Caco-2 (cell line): ENCODE results near the gene NLRP1. TPM values are rescaled to one million over a fixed set of nuclear protein-coding genes. Genes with fewer than 3 reads are reported as not detected.

ENCODE experiments used
- BruUV-seq: library from RNA; stranded (reverse); fragments of 400-500 nt; replicated peaks from 2 replicates; lab custom pipeline; 2021; lab: Mats Ljungman, UMichigan
- CTCF ChIA-PET: fragments of 300-600 bp; sonication (Branson Sonifier 250); formaldehyde crosslinking; loops from one replicate; lab custom pipeline; 2022; ENCODE audit warnings: antibody characterized with exemption; lab: Charles Lee
- POLR2A ChIA-PET: fragments of 300-600 bp; sonication (Branson Sonifier 250); formaldehyde crosslinking; loops from one replicate; lab custom pipeline; 2022; ENCODE audit warnings: antibody characterized with exemption; lab: Charles Lee
- DNase-seq, 2 experiments: peaks; one replicate each; pipeline versions ENCODE4 v3.0.0 to v3.0.0-alpha.2; 2020 to 2022
- H3K27me3 ChIP-seq: replicated peaks from 2 replicates; pipeline ENCODE4 v1.6.0; 2011; ENCODE audit warnings: low read length; ENCODE audit not compliant: control insufficient read depth, insufficient read depth
- H3K36me3 ChIP-seq: 2 replicates; pipeline ENCODE4 v1.5.1; 2011; ENCODE audit warnings: low read length; ENCODE audit not compliant: control insufficient read depth, insufficient read depth
- H3K4me1 ChIP-seq: fragments of 250-450 bp; sonication (Bioruptor Pico); 2 replicates; pipeline ENCODE4 v1.5.1; 2020; ENCODE audit warnings: mild to moderate bottlenecking
- H3K4me3 ChIP-seq: 2 replicates; pipeline ENCODE4 v1.5.1; 2011; ENCODE audit warnings: low read depth, mild to moderate bottlenecking, control low read depth, low read length
- H3K9me3 ChIP-seq: fragments of 250-450 bp; sonication (Bioruptor Pico); 2 replicates; pipeline ENCODE4 v1.5.1; 2020; ENCODE audit warnings: mild to moderate bottlenecking, moderate library complexity
- H3K27ac Mint-ChIP-seq: one replicate; pipeline ENCODE4 v1.8.0; 2022; ENCODE audit warnings: mixed read lengths; ENCODE audit not compliant: unreplicated experiment
- H3K27me3 Mint-ChIP-seq: one replicate; pipeline ENCODE4 v1.8.0; 2022; ENCODE audit warnings: mixed read lengths; ENCODE audit not compliant: insufficient read depth, unreplicated experiment
- H3K36me3 Mint-ChIP-seq: one replicate; pipeline ENCODE4 v1.8.0; 2022; ENCODE audit warnings: mild to moderate bottlenecking, mixed read lengths; ENCODE audit not compliant: insufficient read depth, unreplicated experiment
- H3K4me1 Mint-ChIP-seq: one replicate; pipeline ENCODE4 v1.8.0; 2022; ENCODE audit warnings: low read depth, mixed read lengths; ENCODE audit not compliant: unreplicated experiment
- H3K4me3 Mint-ChIP-seq: one replicate; pipeline ENCODE4 v1.8.0; 2022; ENCODE audit warnings: mild to moderate bottlenecking, moderate library complexity, mixed read lengths; ENCODE audit not compliant: unreplicated experiment
- H3K9me3 Mint-ChIP-seq: one replicate; pipeline ENCODE4 v1.8.0; 2022; ENCODE audit warnings: mixed read lengths; ENCODE audit not compliant: unreplicated experiment
- CTCF ChIP-seq, 2 experiments: fragments of 200-600 bp in 1 of 2; IDR thresholded peaks; 1 replicate in 1 of 2; 2 replicates in 1 of 2; pipeline versions ENCODE4 v1.5.1 to v1.8.0; 2011 to 2022; ENCODE audit warnings: antibody characterized with exemption in 1 of 2, control low read depth in 1 of 2, inconsistent platforms in 1 of 2, low read depth in 1 of 2, low read length in 1 of 2, mild to moderate bottlenecking in 1 of 2, moderate library complexity in 1 of 2; ENCODE audit not compliant: insufficient read depth in 1 of 2, severe bottlenecking in 1 of 2, unreplicated experiment in 1 of 2
- intact Hi-C: fragments of 100-400 bp; cut with micrococcal nuclease; formaldehyde crosslinking; loops from one replicate; pipeline ENCODE4 v1.10.0; 2022; ENCODE audit not compliant: unreplicated experiment
- total RNA-seq: library from RNA; stranded (reverse); gene quantifications from 2 replicates; pipeline ENCODE4 v1.2.3, GENCODE V29; 2022

Gene NLRP1
- total RNA-seq, 1 experiment from 2014 or later = 0.09 TPM

GRCh38 chr17:5608399-5609112 is 24.2 kb upstream of the NLRP1 start:
- Histone ChIP-seq H3K4me1 (no peaks in the 10 kb centered on the region), H3K9me3 (no peaks in the 10 kb centered on the region), H3K4me3 (no peak overlapping the region), H3K36me3 (no peaks in the 10 kb centered on the region), H3K27me3 (no peaks in the 10 kb centered on the region)
- no peak for DNase-seq
- POLR2A ChIA-PET = no interaction called here
- peaks cover 4% of the 10 kb centered on the region for H3K27me3 Mint-ChIP-seq
- CTCF ChIA-PET = no interaction called here
- no peak overlapping the region for H3K27ac Mint-ChIP-seq
- no peaks in the 10 kb centered on the region for H3K4me1 Mint-ChIP-seq
- no peak overlapping the region for H3K4me3 Mint-ChIP-seq
- intact Hi-C loops = no loop called here
- TF ChIP-seq CTCF (IDR thresholded peaks at IDR 0.05; ENCODE audit: insufficient read depth in 1 of 2, low read depth in 1 of 2, low read length in 1 of 2, severe bottlenecking in 1 of 2, unreplicated experiment in 1 of 2) = no peak
- no TSS peak for BruUV-seq
- no peaks in the 10 kb centered on the region for H3K36me3 Mint-ChIP-seq
- no peaks in the 10 kb centered on the region for H3K9me3 Mint-ChIP-seq

- H3K27ac Mint-ChIP-seq = no peak overlapping the region
- intact Hi-C loops = no loop called here
- ChIA-PET POLR2A (no interaction called here), CTCF (no interaction called here)
- H3K4me1 Mint-ChIP-seq = no peaks in the 10 kb centered on the region
- no TSS peak for BruUV-seq
- Histone ChIP-seq H3K36me3 (no peaks in the 10 kb centered on the region), H3K9me3 (no peaks in the 10 kb centered on the region), H3K27me3 (no peaks in the 10 kb centered on the region), H3K4me1 (no peaks in the 10 kb centered on the region), H3K4me3 (no peak overlapping the region)
- no peaks in the 10 kb centered on the region for H3K9me3 Mint-ChIP-seq
- peaks cover 2% of the 10 kb centered on the region for H3K27me3 Mint-ChIP-seq
- no peak overlapping the region for H3K4me3 Mint-ChIP-seq
- no peak for TF ChIP-seq CTCF (IDR thresholded peaks at IDR 0.05; ENCODE audit: insufficient read depth in 1 of 2, low read depth in 1 of 2, low read length in 1 of 2, severe bottlenecking in 1 of 2, unreplicated experiment in 1 of 2)
- H3K36me3 Mint-ChIP-seq = no peaks in the 10 kb centered on the region
- DNase-seq = no peak
Observed at GRCh38 chr17:5607946-5608345, 23.6 kb upstream of the NLRP1 start.

- intact Hi-C loops = no loop called here
- Mint-ChIP-seq H3K27ac (no peak overlapping the region), H3K36me3 (no peaks in the 10 kb centered on the region), H3K4me1 (no peaks in the 10 kb centered on the region), H3K4me3 (no peak overlapping the region), H3K9me3 (no peaks in the 10 kb centered on the region), H3K27me3 (peaks cover 9% of the 10 kb centered on the region)
- POLR2A ChIA-PET = no interaction called here
- no peaks in the 10 kb centered on the region for H3K36me3 ChIP-seq
- H3K4me1 ChIP-seq = no peaks in the 10 kb centered on the region
- no peak for TF ChIP-seq CTCF (IDR thresholded peaks at IDR 0.05; ENCODE audit: insufficient read depth in 1 of 2, low read depth in 1 of 2, low read length in 1 of 2, severe bottlenecking in 1 of 2, unreplicated experiment in 1 of 2)
- H3K27me3 ChIP-seq = no peaks in the 10 kb centered on the region
- CTCF ChIA-PET = no interaction called here
- no TSS peak for BruUV-seq
- H3K4me3 ChIP-seq = no peak overlapping the region
- H3K9me3 ChIP-seq = no peaks in the 10 kb centered on the region
- no peak for DNase-seq
Observed at GRCh38 chr17:5605452-5605851, 21.1 kb upstream of the NLRP1 start.
